HL-60 (cell line): Measurements from ENCODE around the gene GSDMA.

Experiments
- DNase-seq, 2 experiments: peaks; one replicate each; pipeline ENCODE4 v3.0.0-alpha.2; 2010 to 2020; ENCODE audit warnings: low read depth in 1 of 2, low spot score in 1 of 2
- H3K27ac ChIP-seq: fragments of 250-450 bp; sonication (Bioruptor Pico); replicated peaks from 2 replicates; pipeline ENCODE4 v1.5.1; 2020; ENCODE audit warnings: mild to moderate bottlenecking, moderate library complexity
- H3K27me3 ChIP-seq: fragments of 250-450 bp; sonication (Bioruptor Pico); 2 replicates; pipeline ENCODE4 v1.5.1; 2021; ENCODE audit warnings: mild to moderate bottlenecking, moderate library complexity; ENCODE audit not compliant: insufficient read depth, poor library complexity, severe bottlenecking
- H3K4me3 ChIP-seq: replicated peaks from 2 replicates; pipeline ENCODE4 v1.5.1; 2011; ENCODE audit warnings: mild to moderate bottlenecking, control low read depth, low read length; ENCODE audit not compliant: insufficient read depth
- GABPA ChIP-seq: IDR thresholded peaks from 2 replicates; pipeline ENCODE4 v1.6.1; 2012; ENCODE audit warnings: low read depth
- POLR2AphosphoS5 ChIP-seq: IDR thresholded peaks from 2 replicates; pipeline ENCODE4 v1.6.1; 2012; ENCODE audit warnings: low read depth
- SPI1 ChIP-seq: IDR thresholded peaks from 2 replicates; pipeline ENCODE4 v1.6.1; 2012; ENCODE audit warnings: low read depth, mild to moderate bottlenecking, borderline replicate concordance
- TF ChIP-seq, protein P1 (sequence below): IDR thresholded peaks from 2 replicates; pipeline ENCODE4 v1.6.1; 2012; ENCODE audit warnings: low read depth; ENCODE audit not compliant: insufficient replicate concordance
- TF ChIP-seq, protein P2 (sequence below): IDR thresholded peaks from one replicate; pipeline ENCODE4 v1.5.1; 2011; ENCODE audit warnings: low read length, control low read depth, inconsistent platforms; ENCODE audit not compliant: insufficient read depth

Gene GSDMA

GRCh38 chr17:39955726-39956225, 7.0 kb upstream of the GSDMA start:
- H3K27ac ChIP-seq: no peak overlapping the region
- H3K27me3 ChIP-seq: no peaks in the 10 kb centered on the region
- no peak for TF ChIP-seq SPI1
- TF ChIP-seq, protein P1, sequence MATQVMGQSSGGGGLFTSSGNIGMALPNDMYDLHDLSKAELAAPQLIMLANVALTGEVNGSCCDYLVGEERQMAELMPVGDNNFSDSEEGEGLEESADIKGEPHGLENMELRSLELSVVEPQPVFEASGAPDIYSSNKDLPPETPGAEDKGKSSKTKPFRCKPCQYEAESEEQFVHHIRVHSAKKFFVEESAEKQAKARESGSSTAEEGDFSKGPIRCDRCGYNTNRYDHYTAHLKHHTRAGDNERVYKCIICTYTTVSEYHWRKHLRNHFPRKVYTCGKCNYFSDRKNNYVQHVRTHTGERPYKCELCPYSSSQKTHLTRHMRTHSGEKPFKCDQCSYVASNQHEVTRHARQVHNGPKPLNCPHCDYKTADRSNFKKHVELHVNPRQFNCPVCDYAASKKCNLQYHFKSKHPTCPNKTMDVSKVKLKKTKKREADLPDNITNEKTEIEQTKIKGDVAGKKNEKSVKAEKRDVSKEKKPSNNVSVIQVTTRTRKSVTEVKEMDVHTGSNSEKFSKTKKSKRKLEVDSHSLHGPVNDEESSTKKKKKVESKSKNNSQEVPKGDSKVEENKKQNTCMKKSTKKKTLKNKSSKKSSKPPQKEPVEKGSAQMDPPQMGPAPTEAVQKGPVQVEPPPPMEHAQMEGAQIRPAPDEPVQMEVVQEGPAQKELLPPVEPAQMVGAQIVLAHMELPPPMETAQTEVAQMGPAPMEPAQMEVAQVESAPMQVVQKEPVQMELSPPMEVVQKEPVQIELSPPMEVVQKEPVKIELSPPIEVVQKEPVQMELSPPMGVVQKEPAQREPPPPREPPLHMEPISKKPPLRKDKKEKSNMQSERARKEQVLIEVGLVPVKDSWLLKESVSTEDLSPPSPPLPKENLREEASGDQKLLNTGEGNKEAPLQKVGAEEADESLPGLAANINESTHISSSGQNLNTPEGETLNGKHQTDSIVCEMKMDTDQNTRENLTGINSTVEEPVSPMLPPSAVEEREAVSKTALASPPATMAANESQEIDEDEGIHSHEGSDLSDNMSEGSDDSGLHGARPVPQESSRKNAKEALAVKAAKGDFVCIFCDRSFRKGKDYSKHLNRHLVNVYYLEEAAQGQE: no peak
- no peak for TF ChIP-seq POLR2AphosphoS5
- TF ChIP-seq, protein P2, sequence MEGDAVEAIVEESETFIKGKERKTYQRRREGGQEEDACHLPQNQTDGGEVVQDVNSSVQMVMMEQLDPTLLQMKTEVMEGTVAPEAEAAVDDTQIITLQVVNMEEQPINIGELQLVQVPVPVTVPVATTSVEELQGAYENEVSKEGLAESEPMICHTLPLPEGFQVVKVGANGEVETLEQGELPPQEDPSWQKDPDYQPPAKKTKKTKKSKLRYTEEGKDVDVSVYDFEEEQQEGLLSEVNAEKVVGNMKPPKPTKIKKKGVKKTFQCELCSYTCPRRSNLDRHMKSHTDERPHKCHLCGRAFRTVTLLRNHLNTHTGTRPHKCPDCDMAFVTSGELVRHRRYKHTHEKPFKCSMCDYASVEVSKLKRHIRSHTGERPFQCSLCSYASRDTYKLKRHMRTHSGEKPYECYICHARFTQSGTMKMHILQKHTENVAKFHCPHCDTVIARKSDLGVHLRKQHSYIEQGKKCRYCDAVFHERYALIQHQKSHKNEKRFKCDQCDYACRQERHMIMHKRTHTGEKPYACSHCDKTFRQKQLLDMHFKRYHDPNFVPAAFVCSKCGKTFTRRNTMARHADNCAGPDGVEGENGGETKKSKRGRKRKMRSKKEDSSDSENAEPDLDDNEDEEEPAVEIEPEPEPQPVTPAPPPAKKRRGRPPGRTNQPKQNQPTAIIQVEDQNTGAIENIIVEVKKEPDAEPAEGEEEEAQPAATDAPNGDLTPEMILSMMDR: no peak
- no peak for TF ChIP-seq GABPA
- H3K4me3 ChIP-seq: no peak overlapping the region
- DNase-seq: no peak

- no peak for DNase-seq
- TF ChIP-seq SPI1 (no peak), POLR2AphosphoS5 (no peak), GABPA (no peak)
- TF ChIP-seq, protein P1: no peak
- TF ChIP-seq, protein P2: no peak
- no peak overlapping the region for H3K27ac ChIP-seq
- H3K27me3 ChIP-seq: no peaks in the 10 kb centered on the region
- H3K4me3 ChIP-seq: no peak overlapping the region
These were observed 2.2 kb upstream of the GSDMA start for GRCh38 chr17:39960524-39961041.

DNA sequence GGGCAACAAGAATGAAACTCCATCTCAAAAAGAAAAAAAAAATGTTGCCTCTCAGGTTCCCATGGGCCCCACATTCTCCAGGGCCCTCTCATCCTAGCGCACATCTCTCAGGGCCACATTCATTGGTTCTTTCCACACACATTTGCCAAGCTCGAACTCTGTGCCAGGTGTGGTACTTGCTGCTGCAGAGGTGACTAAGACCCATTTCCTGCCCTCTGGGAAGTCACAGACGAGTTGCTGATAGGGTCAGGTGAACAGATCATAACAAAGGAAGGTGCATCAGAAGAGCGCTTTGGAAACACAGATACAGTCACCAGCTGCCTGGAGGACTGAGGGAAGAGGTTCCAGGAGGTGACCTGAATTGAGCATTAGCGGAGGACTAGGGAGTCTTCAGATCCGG, 1.0 kb downstream of the GSDMA start:
- TF ChIP-seq SPI1 (no peak), GABPA (no peak), POLR2AphosphoS5 (no peak)
- TF ChIP-seq, protein P2: no peak
- TF ChIP-seq, protein P1: no peak
- Histone ChIP-seq H3K27ac (no peak overlapping the region), H3K27me3 (no peaks in the 10 kb centered on the region), H3K4me3 (no peak overlapping the region)
- no peak for DNase-seq
